ENCODE data around the gene PYGB.
"Not testable (repeated sequence)": the region's sequence is repeated elsewhere in the genome, so short reads cannot be mapped to it uniquely, and the experiment has no call there.

PYGB gene

DNA sequence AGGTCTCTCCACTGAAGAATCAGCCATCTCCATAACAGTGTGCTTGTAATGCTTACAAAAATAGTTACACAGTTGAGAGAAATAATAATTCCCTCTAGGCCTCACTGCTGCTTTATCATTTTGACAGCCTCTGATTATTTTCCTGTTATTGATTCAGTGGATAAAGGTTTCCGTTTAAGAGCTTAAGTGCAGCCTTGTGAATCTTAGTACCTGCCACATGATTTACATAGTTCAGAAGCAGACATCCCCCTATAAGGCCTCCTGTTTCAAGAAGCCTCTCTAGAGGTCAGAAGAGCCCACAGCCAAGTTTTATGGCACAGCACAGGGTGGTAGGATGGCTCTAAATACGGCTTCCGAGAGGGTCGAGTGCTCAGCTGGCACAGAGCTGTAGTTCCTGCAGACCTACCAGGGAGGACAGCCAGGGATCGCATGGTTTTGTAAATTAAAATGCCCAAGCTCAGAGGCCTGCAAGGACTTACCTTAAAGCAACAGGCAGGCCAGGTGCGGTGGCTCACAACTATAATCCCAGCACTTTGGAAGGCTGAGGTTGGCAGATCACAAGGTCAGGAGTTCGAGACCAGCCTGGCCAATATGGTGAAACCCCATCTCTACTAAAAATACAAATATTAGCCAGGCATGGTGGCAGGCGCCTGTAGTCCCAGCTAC is 17.6 kb upstream of the PYGB start:
- DNase-seq (ENCODE audit: low read depth), result no peak

DNA sequence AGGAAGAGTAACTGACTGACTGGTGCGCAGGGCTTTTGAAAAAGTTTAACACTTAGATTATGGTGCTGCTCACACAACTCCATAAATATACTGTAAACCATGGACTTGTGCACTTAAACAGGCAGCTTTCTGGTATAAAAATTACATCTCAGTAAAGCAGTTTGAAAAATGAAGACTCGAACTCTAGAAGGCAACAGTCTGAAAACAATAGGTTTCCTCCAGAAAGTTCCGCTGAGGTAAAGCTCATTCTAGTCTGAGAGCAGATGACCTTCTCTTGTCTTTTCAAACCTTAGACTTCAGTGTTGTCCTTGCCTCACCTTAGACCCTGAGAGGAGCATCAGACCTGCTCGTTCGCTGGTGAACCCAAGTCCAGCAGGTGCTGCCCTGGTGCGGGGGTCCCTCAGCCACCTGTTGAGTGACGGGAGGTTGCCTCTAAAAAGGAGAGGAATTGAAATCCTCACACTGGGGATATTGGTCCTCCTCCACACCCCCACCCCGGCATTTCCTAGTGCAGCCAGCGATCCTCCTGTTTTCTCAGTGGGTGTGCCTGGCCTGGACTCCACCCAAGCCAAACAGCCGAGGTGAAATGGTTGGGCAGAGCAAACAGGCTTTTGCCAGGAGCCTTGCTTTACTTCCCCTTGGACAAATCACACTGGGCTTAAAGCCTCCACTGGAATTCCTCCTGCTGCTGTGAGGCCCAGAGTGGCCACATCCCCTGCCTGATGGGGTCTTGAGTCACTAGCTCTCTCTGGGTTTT is 14.7 kb upstream of the PYGB start:
- peak; percentile 53 for DNase-seq (ENCODE audit: low read depth)

DNA sequence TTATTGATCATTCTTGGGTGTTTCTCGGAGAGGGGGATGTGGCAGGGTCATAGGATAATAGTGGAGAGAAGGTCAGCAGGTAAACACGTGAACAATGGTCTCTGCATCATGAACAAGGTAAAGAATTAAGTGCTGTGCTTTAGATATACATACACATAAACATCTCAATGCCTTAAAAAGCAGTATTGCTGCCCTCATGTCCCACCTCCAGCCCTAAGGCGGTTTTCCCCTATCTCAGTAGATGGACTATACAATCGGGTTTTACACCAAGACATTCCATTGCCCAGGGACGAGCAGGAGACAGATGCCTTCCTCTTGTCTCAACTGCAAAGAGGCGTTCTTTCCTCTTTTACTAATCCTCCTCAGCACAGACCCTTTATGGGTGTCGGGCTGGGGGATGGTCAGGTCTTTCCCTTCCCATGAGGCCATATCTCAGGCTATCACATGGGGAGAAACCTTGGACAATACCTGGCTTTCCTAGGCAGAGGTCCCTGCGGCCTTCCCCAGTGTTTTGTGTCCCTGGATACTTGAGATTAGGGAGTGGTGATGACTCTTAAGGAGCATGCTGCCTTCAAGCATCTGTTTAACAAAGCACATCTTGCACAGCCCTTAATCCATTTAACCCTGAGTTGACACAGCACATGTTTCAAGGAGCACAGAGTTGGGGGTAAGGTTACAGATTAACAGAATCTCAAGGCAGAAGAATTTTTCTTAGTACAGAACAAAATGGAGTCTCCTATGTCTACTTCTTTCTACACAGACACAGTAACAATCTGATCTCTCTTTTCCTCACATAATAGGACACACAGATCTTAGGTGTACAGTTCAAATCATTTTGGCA is 13.7 kb upstream of the PYGB start:
- DNase-seq (ENCODE audit: low read depth), result not testable (repeated sequence)

DNA sequence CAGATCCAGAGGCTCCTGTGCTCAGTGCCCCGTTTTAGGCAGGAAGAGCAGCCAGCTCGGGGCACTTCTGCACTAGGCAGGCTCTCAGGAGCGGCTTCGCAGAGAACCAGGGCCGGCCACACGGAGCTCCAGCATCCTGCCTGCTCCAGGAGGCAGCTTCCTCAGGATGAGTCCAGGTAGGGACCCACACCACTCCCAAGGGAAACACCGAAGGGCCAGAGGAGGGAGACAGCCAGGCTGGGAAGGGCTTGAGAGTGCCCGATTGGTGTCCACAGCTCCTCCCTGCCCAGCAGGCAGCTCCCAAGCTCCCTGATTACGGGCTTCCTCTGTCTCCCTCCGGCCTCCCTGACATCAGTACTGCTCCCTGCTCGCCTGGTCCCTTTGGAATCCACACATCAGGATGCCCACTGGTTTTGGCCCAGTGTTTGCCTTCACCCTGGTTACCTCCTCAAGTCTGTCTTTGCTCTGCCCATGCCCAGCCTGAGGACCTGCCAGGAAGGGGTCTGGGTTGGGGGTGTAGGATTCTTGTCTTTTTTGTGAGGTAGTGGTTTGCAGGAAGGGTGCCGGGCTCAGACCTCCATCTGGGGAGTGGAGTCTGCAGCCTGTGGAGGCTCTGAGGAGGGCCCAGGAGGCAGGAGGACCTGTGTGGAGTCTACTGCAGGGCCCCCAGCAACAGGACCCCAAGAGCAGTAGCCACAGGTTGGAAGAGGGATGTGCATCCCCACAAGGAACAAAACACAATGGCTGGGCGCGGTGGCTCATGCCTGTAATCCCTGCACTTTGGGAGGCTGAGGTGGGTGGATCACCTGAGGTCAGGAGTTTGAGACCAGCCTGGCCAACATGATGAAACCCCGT is 11.2 kb upstream of the PYGB start:
- DNase-seq (ENCODE audit: low read depth), result no peak

DNA sequence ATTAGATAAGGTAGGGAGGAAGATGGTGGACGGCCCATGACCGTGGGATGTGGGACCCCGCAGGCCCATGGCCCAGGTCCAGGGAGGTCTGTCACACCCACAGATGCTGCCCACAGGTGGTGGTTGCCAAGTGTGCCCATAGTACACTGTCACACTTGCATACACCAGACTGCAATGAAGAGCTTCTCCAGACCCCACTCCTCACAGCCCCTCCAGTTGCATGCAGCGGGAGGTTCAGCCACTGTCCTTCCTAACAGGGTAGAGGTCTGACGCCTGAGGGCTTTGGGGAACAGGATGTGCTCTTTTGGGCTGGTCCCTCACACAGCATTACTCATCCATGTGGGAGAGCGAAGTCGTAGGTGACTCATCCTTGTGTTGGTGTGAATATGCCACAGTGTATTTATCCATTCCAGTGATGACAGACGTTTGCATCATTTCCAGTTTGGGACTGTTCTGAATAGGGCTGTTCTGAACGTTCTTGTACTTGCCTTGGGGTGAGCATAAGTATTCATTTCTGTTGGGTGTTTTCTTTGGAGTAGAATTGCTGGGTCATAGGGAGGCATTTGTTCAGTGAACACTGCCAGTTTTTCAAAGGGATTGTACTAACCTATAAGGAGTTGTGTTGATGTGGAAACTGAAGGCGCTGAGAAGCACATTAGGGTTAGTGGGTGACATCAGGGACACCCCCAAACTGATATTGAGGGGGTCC is 10.1 kb upstream of the PYGB start:
- DNase-seq (ENCODE audit: low read depth), result peak; percentile 99

DNA sequence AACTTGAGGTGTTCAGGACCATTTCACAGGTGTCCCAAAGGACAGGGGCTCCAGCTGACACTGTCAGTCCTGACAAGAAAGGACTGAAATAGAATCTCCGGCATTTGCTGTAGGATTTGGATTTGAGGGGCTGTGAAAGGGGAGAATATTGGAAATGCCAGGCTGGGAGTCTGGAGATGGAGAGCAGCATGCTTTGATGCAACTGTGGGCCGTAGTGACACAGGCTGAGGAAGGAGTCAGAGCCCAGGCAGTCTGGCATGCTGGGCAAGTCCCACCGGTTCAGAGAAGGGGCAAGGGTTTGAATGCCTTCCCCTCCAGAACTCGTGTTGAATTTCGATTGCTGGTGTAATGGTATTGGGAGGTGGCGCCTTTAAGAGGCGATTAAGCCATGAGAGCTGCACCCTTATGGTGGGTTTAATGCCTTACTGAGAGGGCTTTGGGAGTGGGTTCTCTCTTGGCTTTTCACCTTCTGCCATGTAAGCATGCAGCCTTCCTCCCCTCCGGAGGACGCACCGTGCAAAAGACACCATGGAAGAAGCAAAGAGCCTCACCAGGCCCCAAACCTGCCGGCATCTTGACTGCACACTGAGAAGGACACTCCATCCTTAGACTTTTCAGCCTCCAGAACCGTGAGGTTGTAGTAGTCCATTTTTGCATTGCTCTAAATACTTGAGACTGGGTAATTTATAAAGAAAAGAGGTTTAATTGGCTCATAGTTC is 9.4 kb upstream of the PYGB start:
- DNase-seq (ENCODE audit: low read depth), result peak; percentile 47

DNA sequence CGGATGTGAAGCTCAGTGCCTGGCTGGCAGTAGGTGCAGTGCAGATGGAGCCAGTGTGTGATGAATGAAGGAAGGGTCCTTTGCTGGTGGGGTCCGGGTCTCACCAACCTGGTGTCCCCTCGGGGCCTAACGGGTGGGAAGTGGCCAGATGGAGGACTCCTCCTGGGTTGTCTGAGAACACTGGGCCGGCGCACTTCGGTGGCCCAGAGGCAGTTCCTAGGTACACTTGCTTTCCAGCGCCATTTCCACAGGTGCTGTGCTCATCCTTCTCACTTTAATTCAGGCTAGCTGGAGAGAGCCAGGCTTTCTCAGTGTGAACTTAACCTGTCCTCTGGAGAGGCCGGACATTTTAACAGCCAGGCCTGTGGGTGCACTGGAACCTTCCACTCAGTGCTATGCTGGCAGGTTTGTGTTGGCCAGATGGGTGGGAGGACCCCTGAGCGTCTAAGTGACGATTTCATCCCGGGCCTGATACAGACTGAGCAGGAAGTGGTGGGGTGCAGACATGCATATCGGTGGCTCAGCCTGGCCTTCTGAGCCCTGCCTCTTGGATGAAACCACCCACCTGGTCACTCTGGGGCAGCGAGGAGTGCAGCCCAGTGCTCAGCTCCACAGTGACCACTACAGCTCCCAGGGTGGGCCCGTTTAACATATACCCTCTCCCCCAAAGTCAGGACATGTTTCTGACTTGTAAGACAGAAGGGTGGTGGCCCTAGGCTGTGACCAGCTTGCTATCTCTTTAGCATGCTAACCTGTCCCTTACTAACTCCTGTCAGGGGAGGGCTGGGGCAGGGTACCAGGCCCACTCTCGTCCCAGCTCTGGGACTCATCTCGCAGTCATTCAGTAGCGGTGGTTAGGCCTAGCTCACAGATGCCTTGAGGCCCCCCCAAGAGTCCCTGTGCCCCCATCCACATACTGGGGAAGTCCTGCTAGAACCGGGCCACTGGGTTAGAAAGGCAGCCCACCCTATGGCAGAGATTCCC is 8.2 kb upstream of the PYGB start:
- no peak for DNase-seq (ENCODE audit: low read depth)

DNA sequence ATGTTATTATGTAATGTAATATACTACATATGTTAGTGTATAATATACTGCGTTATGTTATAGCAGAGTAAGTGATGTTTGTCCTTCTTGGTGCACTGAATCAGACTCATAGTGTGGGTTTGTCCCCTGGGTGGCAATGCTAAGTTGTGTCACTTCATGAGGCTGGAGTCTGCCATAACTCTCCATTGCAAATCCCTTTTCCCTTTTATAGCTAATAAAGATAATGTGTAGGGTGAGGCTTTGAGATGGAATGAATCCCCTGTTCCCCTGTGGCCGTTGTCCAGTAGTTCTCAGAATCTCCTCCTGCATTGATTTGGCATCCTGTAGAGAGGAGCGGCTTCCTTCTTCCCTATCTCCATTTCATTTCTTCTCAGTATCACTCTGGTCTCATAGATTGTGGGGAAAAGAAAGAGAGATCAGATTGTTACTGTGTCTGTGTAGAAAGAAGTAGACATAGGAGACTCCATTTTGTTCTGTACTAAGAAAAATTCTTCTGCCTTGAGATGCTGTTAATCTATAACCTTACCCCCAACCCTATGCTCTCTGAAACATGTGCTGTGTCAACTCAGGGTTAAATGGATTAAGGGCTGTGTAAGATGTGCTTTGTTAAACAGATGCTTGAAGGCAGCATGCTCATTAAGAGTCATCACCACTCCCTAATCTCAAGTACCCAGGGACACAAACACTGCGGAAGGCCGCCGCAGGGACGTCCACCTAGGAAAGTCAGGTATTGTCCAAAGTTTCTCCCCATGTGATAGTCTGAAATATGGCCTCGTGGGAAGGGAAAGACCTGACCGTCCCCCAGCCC is 6.8 kb upstream of the PYGB start:
- not testable (repeated sequence) for DNase-seq (ENCODE audit: low read depth)

DNA sequence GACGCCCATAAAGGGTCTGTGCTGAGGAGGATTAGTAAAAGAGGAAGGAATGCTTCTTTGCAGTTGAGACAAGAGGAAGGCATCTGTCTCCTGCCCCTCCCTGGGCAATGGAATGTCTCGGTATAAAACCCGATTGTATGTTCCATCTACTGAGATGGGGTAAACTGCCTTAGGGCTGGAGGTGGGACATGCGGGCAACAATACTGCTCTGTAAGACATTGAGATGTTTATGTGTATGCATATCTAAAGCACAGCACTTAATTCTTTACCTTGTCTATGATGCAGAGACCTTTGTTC is 6.3 kb upstream of the PYGB start:
- DNase-seq (ENCODE audit: low read depth), result not testable (repeated sequence)

DNA sequence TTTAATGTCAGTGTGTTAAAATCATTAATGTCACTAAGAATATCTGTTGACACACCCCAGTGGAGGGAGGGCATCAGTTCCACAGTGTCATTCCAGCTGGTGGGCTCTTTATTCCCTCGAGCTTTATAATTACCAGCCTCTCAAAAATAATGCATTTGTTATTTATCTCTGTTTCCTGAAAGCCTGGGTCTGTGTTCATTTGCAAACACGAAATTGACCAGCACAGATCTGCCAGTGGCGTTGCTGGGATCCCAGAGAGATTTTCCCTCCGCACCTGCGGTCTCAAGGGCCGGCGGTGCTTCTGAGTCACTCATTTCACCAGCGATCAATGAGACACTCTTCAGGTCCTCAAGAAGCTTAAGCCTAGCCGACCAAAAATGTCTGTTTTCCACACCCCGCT is 5.7 kb upstream of the PYGB start:
- DNase-seq (ENCODE audit: low read depth), result no peak

DNA sequence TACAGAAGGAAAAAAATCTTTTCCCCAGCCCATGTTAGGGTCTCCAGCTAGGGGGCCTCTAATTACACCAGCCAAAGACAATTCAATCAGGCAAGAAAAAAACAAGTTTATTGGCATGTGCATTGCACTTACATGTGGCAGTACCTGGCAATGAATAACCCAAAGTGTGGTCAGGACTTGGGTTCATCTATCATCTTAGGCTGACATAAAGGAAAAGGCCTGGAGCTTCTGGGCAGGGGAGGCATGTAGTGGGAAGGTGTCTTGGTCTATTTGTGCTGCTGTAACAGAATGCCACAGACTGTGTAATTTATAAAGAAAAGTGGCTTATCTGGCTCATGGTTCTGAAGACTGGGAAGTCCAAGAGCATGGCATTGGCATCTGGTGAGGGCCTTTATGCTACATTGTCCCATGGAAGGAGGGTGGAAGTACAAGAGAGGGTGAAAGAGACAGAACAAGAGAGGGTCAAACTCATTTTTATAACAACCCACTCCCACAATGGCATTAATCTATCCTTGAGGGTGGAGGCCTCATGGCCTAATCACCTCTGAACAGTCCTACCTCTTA is 4.4 kb upstream of the PYGB start:
- no peak for DNase-seq (ENCODE audit: low read depth)

DNA sequence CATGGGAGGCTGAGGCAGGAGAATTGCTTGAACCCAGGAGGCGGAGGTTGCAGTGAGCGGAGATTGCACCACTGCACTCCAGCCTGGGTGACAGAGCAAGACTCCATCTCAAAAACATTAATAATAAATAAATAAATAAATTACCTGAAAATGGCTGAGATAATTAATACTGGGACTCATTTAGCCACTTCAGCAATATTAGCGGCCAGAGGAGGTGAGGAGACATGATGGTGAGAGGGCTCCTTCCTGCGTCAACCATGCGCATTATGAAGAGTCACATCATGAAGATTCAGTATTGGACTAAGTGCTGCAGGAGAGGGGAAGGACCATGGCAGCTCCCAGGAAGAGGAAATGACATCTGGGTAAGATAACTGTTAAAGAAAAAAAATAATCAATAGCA is 2.9 kb upstream of the PYGB start:
- DNase-seq (ENCODE audit: low read depth), result no peak

DNA sequence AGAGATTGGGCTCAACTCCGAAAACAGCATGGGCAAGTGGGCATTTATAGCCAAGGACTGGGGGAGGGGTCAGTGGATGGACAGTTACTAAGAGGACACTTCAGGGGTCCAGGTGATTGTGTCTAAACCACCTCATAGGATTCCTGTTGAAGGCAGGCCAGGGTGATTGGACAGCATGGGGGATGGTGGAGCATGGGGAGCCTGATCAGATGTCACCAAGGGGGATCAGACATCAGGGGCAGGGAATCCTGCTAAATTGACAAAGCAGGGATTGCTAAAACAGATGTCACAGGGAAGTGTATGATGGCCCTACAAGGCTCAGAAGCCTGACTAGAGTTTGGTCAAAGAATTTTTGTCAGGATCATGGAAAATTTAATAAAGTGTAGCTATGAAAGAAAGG is 2.4 kb upstream of the PYGB start:
- DNase-seq (ENCODE audit: low read depth), result no peak

DNA sequence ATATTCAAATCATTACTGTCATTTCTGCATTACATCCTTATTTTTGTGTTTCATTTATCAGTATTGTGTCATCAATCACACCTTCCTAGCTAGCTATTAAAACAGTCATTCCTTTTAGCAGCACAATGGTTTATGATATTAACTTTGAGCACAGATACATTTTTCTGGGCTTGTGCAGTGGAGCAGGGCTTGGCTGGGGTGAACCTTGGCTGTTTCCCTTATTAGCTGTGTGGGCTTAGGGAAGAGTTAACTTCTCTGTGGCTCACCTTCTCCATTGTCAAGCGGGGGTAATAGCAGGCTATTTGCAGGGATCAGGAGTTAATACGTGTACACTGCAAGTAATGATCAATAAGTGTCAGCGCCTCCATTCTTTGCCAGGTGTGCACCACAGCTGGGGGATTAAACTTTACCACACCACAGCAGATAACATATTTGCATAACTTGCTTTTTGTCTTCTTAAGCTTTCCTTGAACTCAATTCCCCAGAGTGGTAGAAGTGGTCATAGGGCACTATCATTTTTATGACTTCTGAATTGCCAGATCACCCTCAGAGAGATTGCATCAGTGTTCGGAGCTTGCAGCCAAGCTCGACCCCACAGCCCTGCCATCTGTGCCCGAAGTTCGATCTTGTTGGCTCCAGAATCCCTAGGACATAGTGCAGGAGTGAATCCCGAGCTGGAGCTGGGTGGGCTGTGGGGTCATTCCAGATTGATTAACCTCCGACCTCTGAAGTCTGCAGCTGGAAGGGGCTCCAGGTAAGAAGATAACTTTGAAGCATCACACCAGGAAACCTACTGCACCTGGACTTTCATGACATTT is 1.5 kb upstream of the PYGB start:
- DNase-seq (ENCODE audit: low read depth), result no peak

DNA sequence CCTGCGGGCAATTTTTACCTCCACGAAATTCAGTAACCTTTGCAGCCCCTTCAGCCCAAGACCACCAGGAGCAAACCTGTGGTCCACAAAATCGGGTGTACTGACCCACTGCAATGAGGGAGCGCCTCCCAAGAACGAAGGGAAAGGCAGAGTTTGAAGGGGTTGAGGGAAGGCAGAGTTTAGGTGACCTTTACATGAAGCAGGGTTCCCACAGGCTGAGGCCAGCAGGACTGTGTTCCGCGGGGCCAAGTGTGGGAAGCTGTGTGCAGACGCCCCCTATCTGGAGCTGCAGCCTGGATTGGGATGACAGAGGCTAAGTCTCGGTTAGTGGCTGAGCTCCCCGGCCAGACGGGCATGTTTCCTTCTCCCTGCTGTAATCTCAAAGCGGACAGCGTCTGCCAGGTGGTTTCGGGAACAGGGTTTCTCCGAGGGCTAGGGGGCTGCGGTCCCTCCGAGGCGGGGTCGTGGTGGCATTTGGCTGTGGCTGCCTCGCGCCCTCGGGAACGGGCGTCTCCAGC is 826 bp upstream of the PYGB start:
- peak; percentile 30 for DNase-seq (ENCODE audit: low read depth)

DNA sequence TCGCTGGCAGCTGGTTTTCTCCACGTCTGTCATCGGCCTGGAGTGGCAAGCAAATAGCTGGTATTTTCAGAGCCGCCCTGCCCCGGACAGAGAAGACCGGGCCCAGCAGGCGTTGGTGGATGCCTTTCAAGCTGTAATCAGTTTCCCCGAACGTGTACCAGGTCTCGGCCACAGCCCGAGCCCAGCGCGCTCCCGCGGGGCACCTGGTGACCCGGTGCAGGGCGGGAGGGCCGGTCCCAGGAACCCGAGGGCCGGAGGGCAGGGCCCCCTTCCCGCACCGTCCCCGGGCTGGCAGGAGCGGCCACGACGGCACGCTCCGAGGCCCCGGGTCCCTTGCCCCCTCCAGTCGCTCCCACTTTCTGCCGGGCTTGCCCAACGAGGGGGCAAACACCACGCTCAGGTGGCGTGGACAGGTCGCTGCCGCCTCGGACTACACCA is 348 bp upstream of the PYGB start:
- DNase-seq (ENCODE audit: low read depth), result no peak

DNA sequence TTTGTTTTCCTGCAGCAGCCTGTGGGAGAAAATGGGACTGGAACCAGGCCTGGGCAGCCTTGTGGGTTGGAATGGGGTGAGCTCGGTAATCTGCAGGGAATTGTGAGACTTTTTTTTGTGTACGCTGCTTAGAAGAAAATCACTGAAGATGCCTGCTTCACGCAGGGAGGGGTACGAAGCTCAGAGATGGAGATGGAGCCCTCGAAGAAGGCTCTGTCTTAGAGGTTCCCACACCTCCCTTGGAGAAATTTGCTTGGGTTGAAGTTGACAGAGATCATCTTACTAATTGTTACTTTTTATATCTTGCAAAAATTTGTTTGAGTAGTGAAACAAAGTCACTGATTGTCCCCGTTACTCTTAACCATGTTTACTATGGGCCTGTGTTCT is 894 bp downstream of the PYGB start:
- DNase-seq (ENCODE audit: low read depth), result no peak
